GM23338 (cell line): Measurements from ENCODE around the gene CCDC9B. TPM values are rescaled to one million over a fixed set of nuclear protein-coding genes. Genes with fewer than 3 reads are reported as not detected.

Source experiments
- ATAC-seq: fragments of 200-7000 bp; cut with Tn5 transposase; 3 replicates; pipeline ENCODE4 v1.9.1; 2020
- DNase-seq: peaks from one replicate; pipeline ENCODE4 v3.0.0-alpha.2; 2015; ENCODE audit warnings: low spot score
- H2AFZ ChIP-seq: fragments of 200-600 bp; sonication (generic); 2 replicates; pipeline ENCODE4 v1.8.0; 2016; ENCODE audit warnings: antibody characterized with exemption, mild to moderate bottlenecking, moderate library complexity
- H3F3A ChIP-seq: fragments of 200-600 bp; sonication (generic); replicated peaks from 2 replicates; pipeline ENCODE4 v1.8.0; 2017; ENCODE audit warnings: antibody characterized with exemption, mixed run types, low read depth
- H3K27ac ChIP-seq: fragments of 200-600 bp; sonication (generic); 2 replicates; pipeline ENCODE4 v1.6.1; 2016; ENCODE audit warnings: low read depth
- H3K27me3 ChIP-seq: fragments of 200-600 bp; sonication (generic); 2 replicates; pipeline ENCODE4 v1.8.0; 2016; ENCODE audit warnings: mild to moderate bottlenecking, mixed run types, moderate library complexity; ENCODE audit not compliant: insufficient read depth
- H3K36me3 ChIP-seq: fragments of 200-600 bp; sonication (generic); 2 replicates; pipeline ENCODE4 v1.8.0; 2016; ENCODE audit warnings: mild to moderate bottlenecking; ENCODE audit not compliant: insufficient read depth
- H3K4me1 ChIP-seq: fragments of 200-600 bp; sonication (generic); 2 replicates; pipeline ENCODE4 v1.8.0; 2016; ENCODE audit warnings: mild to moderate bottlenecking, moderate library complexity; ENCODE audit not compliant: insufficient read depth
- H3K4me2 ChIP-seq: fragments of 200-600 bp; sonication (generic); 2 replicates; pipeline ENCODE4 v1.7.1; 2017; ENCODE audit warnings: mixed run types
- H3K4me3 ChIP-seq: fragments of 200-600 bp; sonication (generic); 2 replicates; pipeline ENCODE4 v1.6.1; 2016; ENCODE audit warnings: mixed run types
- H3K79me2 ChIP-seq: fragments of 200-600 bp; sonication (generic); replicated peaks from 2 replicates; pipeline ENCODE4 v1.8.0; 2017; ENCODE audit warnings: mild to moderate bottlenecking; ENCODE audit not compliant: insufficient read depth
- H3K9me2 ChIP-seq: fragments of 200-600 bp; sonication (generic); 2 replicates; pipeline ENCODE4 v1.8.0; 2017; ENCODE audit not compliant: insufficient read depth
- H4K20me1 ChIP-seq: fragments of 200-600 bp; sonication (generic); replicated peaks from 2 replicates; pipeline ENCODE4 v1.8.0; 2017; ENCODE audit warnings: mild to moderate bottlenecking; ENCODE audit not compliant: insufficient read depth
- H3K27ac Mint-ChIP-seq: 2 replicates; pipeline ENCODE4 v1.8.0; 2020; ENCODE audit warnings: inconsistent platforms, mild to moderate bottlenecking, moderate library complexity, mixed read lengths
- H3K27me3 Mint-ChIP-seq: 3 replicates; pipeline ENCODE4 v1.8.0; 2022; ENCODE audit warnings: low read depth, mild to moderate bottlenecking, moderate library complexity, mixed read lengths, inconsistent platforms; ENCODE audit not compliant: insufficient read depth, poor library complexity
- H3K36me3 Mint-ChIP-seq: 3 replicates; pipeline ENCODE4 v1.8.0; 2021; ENCODE audit warnings: low read depth, mild to moderate bottlenecking, inconsistent platforms, moderate library complexity, mixed read lengths
- H3K4me1 Mint-ChIP-seq: 3 replicates; pipeline ENCODE4 v1.8.0; 2020; ENCODE audit warnings: mild to moderate bottlenecking, inconsistent platforms, mixed read lengths
- H3K4me3 Mint-ChIP-seq: 3 replicates; pipeline ENCODE4 v1.8.0; 2021; ENCODE audit warnings: moderate library complexity, mild to moderate bottlenecking, inconsistent platforms, mixed read lengths
- H3K9me3 Mint-ChIP-seq: 3 replicates; pipeline ENCODE4 v1.8.0; 2020; ENCODE audit warnings: moderate library complexity, mild to moderate bottlenecking, inconsistent platforms, mixed read lengths
- CREB1 ChIP-seq: fragments of 250-450 bp; sonication (Bioruptor Pico); IDR thresholded peaks from 2 replicates; pipeline ENCODE4 v1.5.0; 2020; ENCODE audit warnings: low read depth, mild to moderate bottlenecking, moderate library complexity
- EZH2 ChIP-seq: fragments of 200-600 bp; sonication (generic); IDR thresholded peaks from one replicate; pipeline ENCODE4 v1.8.0; 2017; ENCODE audit warnings: antibody characterized with exemption, mild to moderate bottlenecking, low read depth; ENCODE audit not compliant: unreplicated experiment
- EZH2phosphoT487 ChIP-seq: fragments of 200-600 bp; sonication (generic); IDR thresholded peaks from one replicate; pipeline ENCODE4 v1.8.1; 2018; ENCODE audit warnings: antibody characterized with exemption; ENCODE audit not compliant: unreplicated experiment
- JUNB ChIP-seq: IDR thresholded peaks from one replicate; pipeline ENCODE4 v1.6.1; 2016; ENCODE audit warnings: antibody characterized with exemption; ENCODE audit not compliant: unreplicated experiment
- NANOG ChIP-seq: IDR thresholded peaks from 2 replicates; pipeline ENCODE4 v1.6.1; 2016; ENCODE audit warnings: antibody characterized with exemption, borderline replicate concordance
- ZNF114 ChIP-seq: fragments of 250-450 bp; sonication (Bioruptor Pico); IDR thresholded peaks from 2 replicates; pipeline ENCODE4 v1.5.0; 2020; ENCODE audit warnings: mild to moderate bottlenecking, moderate library complexity
- ZNF331 ChIP-seq: fragments of 250-450 bp; sonication (Bioruptor Pico); IDR thresholded peaks from 2 replicates; pipeline ENCODE4 v1.5.0; 2020; ENCODE audit warnings: low read depth, mild to moderate bottlenecking, moderate library complexity
- polyA plus RNA-seq: library from polyadenylated mRNA; unstranded; fragments of >200 nt; fragmentation: Nextera tagmentation; extraction: Ambion mirVana; gene quantifications from 2 replicates; pipeline ENCODE4 v1.2.1, GENCODE V29; 2016
- total RNA-seq: library from RNA; depleted of rRNA; stranded (reverse); fragments of >200 nt; shearing (Covaris generic); gene quantifications from 2 replicates; pipeline ENCODE4 v1.2.3, GENCODE V29; 2014
- TF ChIP-seq, protein P1 (sequence below), 2 experiments: fragments of 200-600 bp in 1 of 2; sonication (generic) in 1 of 2; conservative IDR thresholded peaks; 2 replicates each; pipeline versions ENCODE4 v1.5.1 to v1.6.1; 2016 to 2017; ENCODE audit warnings: antibody characterized with exemption in 2 of 2, low read depth in 2 of 2, mild to moderate bottlenecking in 2 of 2, moderate library complexity in 1 of 2
- TF ChIP-seq, protein P2 (sequence below): IDR thresholded peaks from one replicate; pipeline ENCODE4 v1.6.1; 2018; ENCODE audit warnings: antibody characterized with exemption; ENCODE audit not compliant: unreplicated experiment
- TF ChIP-seq, protein P3 (sequence below): fragments of 250-450 bp; sonication (Bioruptor Pico); IDR thresholded peaks from 2 replicates; pipeline ENCODE4 v1.5.0; 2020; ENCODE audit warnings: mild to moderate bottlenecking, moderate library complexity

CCDC9B gene
- total and polyA plus RNA-seq, 2 experiments from 2014 or later: 0.18 to 0.97 TPM

DNA sequence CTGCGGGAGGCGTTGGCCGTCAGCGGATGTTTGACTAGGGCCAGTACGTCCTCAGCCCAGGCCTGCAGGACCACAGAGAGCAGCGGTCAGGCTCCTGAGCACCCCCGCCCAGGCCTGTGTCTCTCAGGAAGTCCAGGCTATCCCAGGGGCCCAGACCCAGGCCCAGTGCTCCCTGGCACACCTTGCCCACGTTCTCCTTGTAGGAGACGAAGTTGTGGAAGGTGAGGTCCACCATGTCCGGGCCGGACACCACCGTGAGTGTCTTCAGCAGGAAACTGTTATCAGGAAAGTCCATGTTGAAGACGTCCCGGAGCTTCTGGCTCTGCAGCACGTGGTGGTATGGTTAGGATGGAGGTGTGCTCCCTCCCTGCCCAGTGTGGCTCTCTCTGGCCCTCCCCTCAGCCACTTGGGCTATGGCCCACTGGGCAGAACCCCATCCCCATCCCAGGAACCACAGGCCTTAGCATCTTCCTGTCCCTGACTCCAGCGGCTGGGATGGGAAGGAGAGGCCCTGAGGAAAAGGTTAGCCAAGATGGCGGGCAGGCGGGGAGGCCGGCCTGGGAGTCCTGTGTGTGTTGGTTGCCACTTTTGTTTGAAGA lies 38.4 kb downstream of the CCDC9B start:
- TF ChIP-seq EZH2: no peak
- no peak for TF ChIP-seq ZNF114 (CRISPR knock-in tag)
- no peak for TF ChIP-seq CREB1 (CRISPR knock-in tag)
- TF ChIP-seq ZNF331: no peak
- no peak for TF ChIP-seq NANOG
- TF ChIP-seq EZH2phosphoT487: no peak
- no peak for TF ChIP-seq JUNB
- TF ChIP-seq, protein P1, sequence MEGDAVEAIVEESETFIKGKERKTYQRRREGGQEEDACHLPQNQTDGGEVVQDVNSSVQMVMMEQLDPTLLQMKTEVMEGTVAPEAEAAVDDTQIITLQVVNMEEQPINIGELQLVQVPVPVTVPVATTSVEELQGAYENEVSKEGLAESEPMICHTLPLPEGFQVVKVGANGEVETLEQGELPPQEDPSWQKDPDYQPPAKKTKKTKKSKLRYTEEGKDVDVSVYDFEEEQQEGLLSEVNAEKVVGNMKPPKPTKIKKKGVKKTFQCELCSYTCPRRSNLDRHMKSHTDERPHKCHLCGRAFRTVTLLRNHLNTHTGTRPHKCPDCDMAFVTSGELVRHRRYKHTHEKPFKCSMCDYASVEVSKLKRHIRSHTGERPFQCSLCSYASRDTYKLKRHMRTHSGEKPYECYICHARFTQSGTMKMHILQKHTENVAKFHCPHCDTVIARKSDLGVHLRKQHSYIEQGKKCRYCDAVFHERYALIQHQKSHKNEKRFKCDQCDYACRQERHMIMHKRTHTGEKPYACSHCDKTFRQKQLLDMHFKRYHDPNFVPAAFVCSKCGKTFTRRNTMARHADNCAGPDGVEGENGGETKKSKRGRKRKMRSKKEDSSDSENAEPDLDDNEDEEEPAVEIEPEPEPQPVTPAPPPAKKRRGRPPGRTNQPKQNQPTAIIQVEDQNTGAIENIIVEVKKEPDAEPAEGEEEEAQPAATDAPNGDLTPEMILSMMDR (conservative IDR thresholded peaks at IDR 0.05; ENCODE audit: low read depth in 2 of 2): no peak
- TF ChIP-seq, protein P2, sequence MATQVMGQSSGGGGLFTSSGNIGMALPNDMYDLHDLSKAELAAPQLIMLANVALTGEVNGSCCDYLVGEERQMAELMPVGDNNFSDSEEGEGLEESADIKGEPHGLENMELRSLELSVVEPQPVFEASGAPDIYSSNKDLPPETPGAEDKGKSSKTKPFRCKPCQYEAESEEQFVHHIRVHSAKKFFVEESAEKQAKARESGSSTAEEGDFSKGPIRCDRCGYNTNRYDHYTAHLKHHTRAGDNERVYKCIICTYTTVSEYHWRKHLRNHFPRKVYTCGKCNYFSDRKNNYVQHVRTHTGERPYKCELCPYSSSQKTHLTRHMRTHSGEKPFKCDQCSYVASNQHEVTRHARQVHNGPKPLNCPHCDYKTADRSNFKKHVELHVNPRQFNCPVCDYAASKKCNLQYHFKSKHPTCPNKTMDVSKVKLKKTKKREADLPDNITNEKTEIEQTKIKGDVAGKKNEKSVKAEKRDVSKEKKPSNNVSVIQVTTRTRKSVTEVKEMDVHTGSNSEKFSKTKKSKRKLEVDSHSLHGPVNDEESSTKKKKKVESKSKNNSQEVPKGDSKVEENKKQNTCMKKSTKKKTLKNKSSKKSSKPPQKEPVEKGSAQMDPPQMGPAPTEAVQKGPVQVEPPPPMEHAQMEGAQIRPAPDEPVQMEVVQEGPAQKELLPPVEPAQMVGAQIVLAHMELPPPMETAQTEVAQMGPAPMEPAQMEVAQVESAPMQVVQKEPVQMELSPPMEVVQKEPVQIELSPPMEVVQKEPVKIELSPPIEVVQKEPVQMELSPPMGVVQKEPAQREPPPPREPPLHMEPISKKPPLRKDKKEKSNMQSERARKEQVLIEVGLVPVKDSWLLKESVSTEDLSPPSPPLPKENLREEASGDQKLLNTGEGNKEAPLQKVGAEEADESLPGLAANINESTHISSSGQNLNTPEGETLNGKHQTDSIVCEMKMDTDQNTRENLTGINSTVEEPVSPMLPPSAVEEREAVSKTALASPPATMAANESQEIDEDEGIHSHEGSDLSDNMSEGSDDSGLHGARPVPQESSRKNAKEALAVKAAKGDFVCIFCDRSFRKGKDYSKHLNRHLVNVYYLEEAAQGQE: no peak
- TF ChIP-seq, protein P3, sequence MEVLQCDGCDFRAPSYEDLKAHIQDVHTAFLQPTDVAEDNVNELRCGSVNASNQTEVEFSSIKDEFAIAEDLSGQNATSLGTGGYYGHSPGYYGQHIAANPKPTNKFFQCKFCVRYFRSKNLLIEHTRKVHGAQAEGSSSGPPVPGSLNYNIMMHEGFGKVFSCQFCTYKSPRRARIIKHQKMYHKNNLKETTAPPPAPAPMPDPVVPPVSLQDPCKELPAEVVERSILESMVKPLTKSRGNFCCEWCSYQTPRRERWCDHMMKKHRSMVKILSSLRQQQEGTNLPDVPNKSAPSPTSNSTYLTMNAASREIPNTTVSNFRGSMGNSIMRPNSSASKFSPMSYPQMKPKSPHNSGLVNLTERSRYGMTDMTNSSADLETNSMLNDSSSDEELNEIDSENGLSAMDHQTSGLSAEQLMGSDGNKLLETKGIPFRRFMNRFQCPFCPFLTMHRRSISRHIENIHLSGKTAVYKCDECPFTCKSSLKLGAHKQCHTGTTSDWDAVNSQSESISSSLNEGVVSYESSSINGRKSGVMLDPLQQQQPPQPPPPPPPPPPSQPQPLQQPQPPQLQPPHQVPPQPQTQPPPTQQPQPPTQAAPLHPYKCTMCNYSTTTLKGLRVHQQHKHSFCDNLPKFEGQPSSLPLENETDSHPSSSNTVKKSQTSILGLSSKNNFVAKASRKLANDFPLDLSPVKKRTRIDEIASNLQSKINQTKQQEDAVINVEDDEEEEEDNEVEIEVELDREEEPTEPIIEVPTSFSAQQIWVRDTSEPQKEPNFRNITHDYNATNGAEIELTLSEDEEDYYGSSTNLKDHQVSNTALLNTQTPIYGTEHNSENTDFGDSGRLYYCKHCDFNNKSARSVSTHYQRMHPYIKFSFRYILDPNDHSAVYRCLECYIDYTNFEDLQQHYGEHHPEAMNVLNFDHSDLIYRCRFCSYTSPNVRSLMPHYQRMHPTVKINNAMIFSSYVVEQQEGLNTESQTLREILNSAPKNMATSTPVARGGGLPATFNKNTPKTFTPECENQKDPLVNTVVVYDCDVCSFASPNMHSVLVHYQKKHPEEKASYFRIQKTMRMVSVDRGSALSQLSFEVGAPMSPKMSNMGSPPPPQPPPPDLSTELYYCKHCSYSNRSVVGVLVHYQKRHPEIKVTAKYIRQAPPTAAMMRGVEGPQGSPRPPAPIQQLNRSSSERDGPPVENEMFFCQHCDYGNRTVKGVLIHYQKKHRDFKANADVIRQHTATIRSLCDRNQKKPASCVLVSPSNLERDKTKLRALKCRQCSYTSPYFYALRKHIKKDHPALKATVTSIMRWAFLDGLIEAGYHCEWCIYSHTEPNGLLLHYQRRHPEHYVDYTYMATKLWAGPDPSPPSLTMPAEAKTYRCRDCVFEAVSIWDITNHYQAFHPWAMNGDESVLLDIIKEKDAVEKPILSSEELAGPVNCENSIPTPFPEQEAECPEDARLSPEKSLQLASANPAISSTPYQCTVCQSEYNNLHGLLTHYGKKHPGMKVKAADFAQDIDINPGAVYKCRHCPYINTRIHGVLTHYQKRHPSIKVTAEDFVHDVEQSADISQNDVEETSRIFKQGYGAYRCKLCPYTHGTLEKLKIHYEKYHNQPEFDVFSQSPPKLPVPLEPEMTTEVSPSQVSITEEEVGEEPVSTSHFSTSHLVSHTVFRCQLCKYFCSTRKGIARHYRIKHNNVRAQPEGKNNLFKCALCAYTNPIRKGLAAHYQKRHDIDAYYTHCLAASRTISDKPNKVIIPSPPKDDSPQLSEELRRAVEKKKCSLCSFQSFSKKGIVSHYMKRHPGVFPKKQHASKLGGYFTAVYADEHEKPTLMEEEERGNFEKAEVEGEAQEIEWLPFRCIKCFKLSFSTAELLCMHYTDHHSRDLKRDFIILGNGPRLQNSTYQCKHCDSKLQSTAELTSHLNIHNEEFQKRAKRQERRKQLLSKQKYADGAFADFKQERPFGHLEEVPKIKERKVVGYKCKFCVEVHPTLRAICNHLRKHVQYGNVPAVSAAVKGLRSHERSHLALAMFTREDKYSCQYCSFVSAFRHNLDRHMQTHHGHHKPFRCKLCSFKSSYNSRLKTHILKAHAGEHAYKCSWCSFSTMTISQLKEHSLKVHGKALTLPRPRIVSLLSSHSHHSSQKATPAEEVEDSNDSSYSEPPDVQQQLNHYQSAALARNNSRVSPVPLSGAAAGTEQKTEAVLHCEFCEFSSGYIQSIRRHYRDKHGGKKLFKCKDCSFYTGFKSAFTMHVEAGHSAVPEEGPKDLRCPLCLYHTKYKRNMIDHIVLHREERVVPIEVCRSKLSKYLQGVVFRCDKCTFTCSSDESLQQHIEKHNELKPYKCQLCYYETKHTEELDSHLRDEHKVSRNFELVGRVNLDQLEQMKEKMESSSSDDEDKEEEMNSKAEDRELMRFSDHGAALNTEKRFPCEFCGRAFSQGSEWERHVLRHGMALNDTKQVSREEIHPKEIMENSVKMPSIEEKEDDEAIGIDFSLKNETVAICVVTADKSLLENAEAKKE (CRISPR knock-in tag): no peak
- Histone ChIP-seq H4K20me1 (no peaks in the 10 kb centered on the region), H3K27me3 (no peaks in the 10 kb centered on the region), H3K4me1 (peaks cover 13% of the 10 kb centered on the region), H2AFZ (peak overlapping the region; percentile 74; the same call in 1 of the 2 replicates), H3F3A (no peaks in the 10 kb centered on the region), H3K27ac (no peak overlapping the region), H3K4me3 (no peak overlapping the region), H3K4me2 (peak overlapping the region; percentile 57; the same call in 1 of the 2 replicates), H3K36me3 (no peaks in the 10 kb centered on the region), H3K79me2 (no peaks in the 10 kb centered on the region), H3K9me2 (no peaks in the 10 kb centered on the region)
- H3K4me3 Mint-ChIP-seq: no peak overlapping the region
- no peak for ATAC-seq
- DNase-seq: no peak
- H3K9me3 Mint-ChIP-seq: peaks cover 15% of the 10 kb centered on the region
- H3K27me3 Mint-ChIP-seq: peaks cover 38% of the 10 kb centered on the region
- peaks cover 12% of the 10 kb centered on the region for H3K36me3 Mint-ChIP-seq
- no peak overlapping the region for H3K27ac Mint-ChIP-seq
- peaks cover 25% of the 10 kb centered on the region for H3K4me1 Mint-ChIP-seq
